NCI-H526 (cell line): ENCODE measurements around the gene ASH1L.
"Not testable (repeated sequence)": the region's sequence is repeated elsewhere in the genome, so short reads cannot be mapped to it uniquely, and the experiment has no call there.

ENCODE experiments used
- DNase-seq, 2 experiments: peaks; one replicate each; lab custom pipeline; 2025; lab: John Stamatoyannopoulos, UW

ASH1L gene

GRCh38 chr1:155561779-155562580 lies 623 bp downstream of the ASH1L start:
- DNase-seq = peak; percentile 57 to 78

- no peak for DNase-seq
Measured at GRCh38 chr1:155555915-155556314, 6.7 kb downstream of the ASH1L start.

GRCh38 chr1:155553349-155553748 lies 9.3 kb downstream of the ASH1L start:
- peak; percentile 23 to 32 for DNase-seq

- DNase-seq = peak; percentile 92 to 97
Measured at GRCh38 chr1:155548706-155549105, 13.9 kb downstream of the ASH1L start.

- DNase-seq = no peak
Measured at GRCh38 chr1:155540000-155540874, 22.4 kb downstream of the ASH1L start.

- no peak for DNase-seq
Measured at GRCh38 chr1:155537193-155537592, 25.4 kb downstream of the ASH1L start.

- DNase-seq = no peak
Measured at GRCh38 chr1:155531624-155532023, 31.0 kb downstream of the ASH1L start.

- no peak for DNase-seq
Measured at GRCh38 chr1:155529929-155530328, 32.7 kb downstream of the ASH1L start.

- no peak for DNase-seq
Measured at GRCh38 chr1:155529109-155529508, 33.5 kb downstream of the ASH1L start.

- no peak for DNase-seq
Measured at GRCh38 chr1:155527677-155528076, 34.9 kb downstream of the ASH1L start.

- DNase-seq = no peak
Measured at GRCh38 chr1:155526356-155526755, 36.2 kb downstream of the ASH1L start.

GRCh38 chr1:155522069-155522468 lies 40.5 kb downstream of the ASH1L start:
- no peak for DNase-seq

- DNase-seq = no peak
Measured at GRCh38 chr1:155518484-155518883, 44.1 kb downstream of the ASH1L start.

GRCh38 chr1:155514582-155515187 lies 47.9 kb downstream of the ASH1L start:
- no peak for DNase-seq

GRCh38 chr1:155513300-155513916 lies 49.2 kb downstream of the ASH1L start:
- no peak for DNase-seq

GRCh38 chr1:155511385-155511784 lies 51.2 kb downstream of the ASH1L start:
- DNase-seq = not testable (repeated sequence)

- DNase-seq = no peak
Measured at GRCh38 chr1:155509064-155509463, 53.5 kb downstream of the ASH1L start.

GRCh38 chr1:155507945-155508344 lies 54.7 kb downstream of the ASH1L start:
- DNase-seq = no peak

- not testable (repeated sequence) for DNase-seq
Measured at GRCh38 chr1:155505963-155506362, 56.6 kb downstream of the ASH1L start.

GRCh38 chr1:155504207-155504606 lies 58.4 kb downstream of the ASH1L start:
- DNase-seq = peak; percentile 73 to 82

- peak; percentile 99 for DNase-seq
Measured at GRCh38 chr1:155499953-155500639, 62.5 kb downstream of the ASH1L start.
